Measurements from ENCODE around the gene TSEN54.

DNA sequence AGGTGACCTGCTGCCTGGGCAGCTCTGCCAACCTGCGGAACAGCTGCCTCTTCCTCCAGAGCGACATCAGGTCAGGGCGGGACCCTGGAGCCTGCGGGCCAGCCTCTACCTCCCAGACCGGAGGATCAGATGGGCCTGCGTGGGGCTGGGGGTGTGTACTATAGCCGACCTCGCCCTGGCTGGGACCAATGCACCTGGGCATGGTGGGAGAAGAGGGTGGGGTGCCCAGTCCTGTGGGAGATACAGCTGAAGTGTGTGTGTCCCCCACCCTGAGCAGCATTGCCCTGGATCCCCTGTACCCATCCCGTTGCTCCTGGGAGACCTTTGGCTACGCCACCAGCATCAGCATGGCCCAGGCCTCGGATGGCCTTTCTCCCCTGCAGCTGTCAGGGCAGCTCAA is 20.3 kb upstream of the TSEN54 start:
- TF ChIP-seq, protein P1, sequence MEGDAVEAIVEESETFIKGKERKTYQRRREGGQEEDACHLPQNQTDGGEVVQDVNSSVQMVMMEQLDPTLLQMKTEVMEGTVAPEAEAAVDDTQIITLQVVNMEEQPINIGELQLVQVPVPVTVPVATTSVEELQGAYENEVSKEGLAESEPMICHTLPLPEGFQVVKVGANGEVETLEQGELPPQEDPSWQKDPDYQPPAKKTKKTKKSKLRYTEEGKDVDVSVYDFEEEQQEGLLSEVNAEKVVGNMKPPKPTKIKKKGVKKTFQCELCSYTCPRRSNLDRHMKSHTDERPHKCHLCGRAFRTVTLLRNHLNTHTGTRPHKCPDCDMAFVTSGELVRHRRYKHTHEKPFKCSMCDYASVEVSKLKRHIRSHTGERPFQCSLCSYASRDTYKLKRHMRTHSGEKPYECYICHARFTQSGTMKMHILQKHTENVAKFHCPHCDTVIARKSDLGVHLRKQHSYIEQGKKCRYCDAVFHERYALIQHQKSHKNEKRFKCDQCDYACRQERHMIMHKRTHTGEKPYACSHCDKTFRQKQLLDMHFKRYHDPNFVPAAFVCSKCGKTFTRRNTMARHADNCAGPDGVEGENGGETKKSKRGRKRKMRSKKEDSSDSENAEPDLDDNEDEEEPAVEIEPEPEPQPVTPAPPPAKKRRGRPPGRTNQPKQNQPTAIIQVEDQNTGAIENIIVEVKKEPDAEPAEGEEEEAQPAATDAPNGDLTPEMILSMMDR (IDR thresholded peaks at IDR 0.05) = no peak
- TF ChIP-seq POLR2A (IDR thresholded peaks at IDR 0.05) = no peak
